H1 (cell line): ENCODE measurements around the gene TMPRSS11B. TPM values are rescaled to one million over a fixed set of nuclear protein-coding genes. Genes with fewer than 3 reads are reported as not detected.

Experiments
- CTCF ChIA-PET: fragments of 300-600 bp; sonication (Branson Sonifier 250); formaldehyde crosslinking; loops from one replicate; lab custom pipeline; 2021; ENCODE audit not compliant: partially characterized antibody; lab: Charles Lee
- POLR2A ChIA-PET: fragments of 300-600 bp; sonication (Branson Sonifier 250); formaldehyde crosslinking; loops from one replicate; lab custom pipeline; 2021; ENCODE audit warnings: inconsistent platforms; ENCODE audit not compliant: partially characterized antibody; lab: Charles Lee
- DNase-seq, 2 experiments: peaks; one replicate each; pipeline versions ENCODE4 v3.0.0 to v3.0.0-alpha.2; 2010 to 2022; ENCODE audit warnings: low spot score in 2 of 2, low read depth in 1 of 2, mixed read lengths in 1 of 2
- FAIRE-seq: peaks from 2 replicates; lab custom pipeline; 2011; peaks lifted over from hg19 to GRCh38; lab: Jason Lieb, UNC
- H2AFZ ChIP-seq: 2 replicates; pipeline ENCODE4 v1.8.1; 2012; ENCODE audit warnings: low read length, inconsistent platforms
- H2AK5ac ChIP-seq: 2 replicates; pipeline ENCODE4 v1.6.1; 2013; ENCODE audit warnings: low read depth, low read length
- H2BK120ac ChIP-seq: replicated peaks from 2 replicates; pipeline ENCODE3; 2013; ENCODE audit warnings: low read depth, low read length, inconsistent platforms
- H2BK12ac ChIP-seq: 2 replicates; pipeline ENCODE4 v1.6.1; 2013; ENCODE audit warnings: low read depth, low read length
- H2BK15ac ChIP-seq: 2 replicates; pipeline ENCODE4 v1.6.1; 2013; ENCODE audit warnings: low read length
- H2BK20ac ChIP-seq: 2 replicates; pipeline ENCODE4 v1.6.1; 2013; ENCODE audit warnings: low read length
- H2BK5ac ChIP-seq: 2 replicates; pipeline ENCODE4 v1.6.1; 2013; ENCODE audit warnings: low read depth, low read length
- H3K14ac ChIP-seq: 2 replicates; pipeline ENCODE4 v1.6.1; 2013; ENCODE audit warnings: inconsistent platforms; ENCODE audit not compliant: insufficient read length
- H3K18ac ChIP-seq: 2 replicates; pipeline ENCODE4 v1.6.1; 2013; ENCODE audit warnings: low read length; ENCODE audit errors: extremely low read depth
- H3K23ac ChIP-seq: 2 replicates; pipeline ENCODE4 v1.6.1; 2013; ENCODE audit warnings: inconsistent platforms; ENCODE audit not compliant: insufficient read length
- H3K23me2 ChIP-seq: 2 replicates; pipeline ENCODE4 v1.6.1; 2013; ENCODE audit warnings: low read depth, low read length
- H3K27ac ChIP-seq: 2 replicates; pipeline ENCODE4 v1.6.1; 2011; ENCODE audit warnings: low read depth, low read length, inconsistent platforms
- H3K27me3 ChIP-seq, 4 experiments: replicated peaks in 1 of 4; 1 replicate in 1 of 4; 2 replicates in 3 of 4; pipeline versions ENCODE4 v1.6.1 to v1.8.1; 2011 to 2013; ENCODE audit warnings: low read length in 3 of 4, mild to moderate bottlenecking in 3 of 4, inconsistent platforms in 2 of 4, mixed read lengths in 2 of 4, moderate library complexity in 1 of 4; ENCODE audit not compliant: control insufficient read depth in 3 of 4, insufficient read depth in 3 of 4; ENCODE audit errors: extremely low read depth in 1 of 4
- H3K36me3 ChIP-seq, 4 experiments: 2 replicates each; pipeline versions ENCODE4 v1.6.1 to v1.8.1; 2011 to 2013; ENCODE audit warnings: mild to moderate bottlenecking in 4 of 4, low read length in 3 of 4, moderate library complexity in 2 of 4, control low read depth in 1 of 4, inconsistent platforms in 1 of 4; ENCODE audit not compliant: insufficient read depth in 4 of 4, control insufficient read depth in 2 of 4
- H3K4ac ChIP-seq: replicated peaks from 2 replicates; pipeline ENCODE3; 2013; ENCODE audit warnings: low read length, low read depth, mixed read lengths, inconsistent platforms; ENCODE audit not compliant: insufficient read length
- H3K4me1 ChIP-seq, 4 experiments: replicated peaks in 1 of 4; 1 replicate in 1 of 4; 2 replicates in 3 of 4; pipeline versions ENCODE4 v1.6.1 to v1.8.1; 2011 to 2013; ENCODE audit warnings: low read length in 3 of 4, inconsistent platforms in 2 of 4, mixed read lengths in 1 of 4; ENCODE audit not compliant: insufficient read depth in 4 of 4, control insufficient read depth in 3 of 4
- H3K4me2 ChIP-seq, 2 experiments: 2 replicates each; pipeline versions ENCODE4 v1.6.1 to v1.8.1; 2011 to 2013; ENCODE audit warnings: low read depth in 2 of 2, low read length in 2 of 2, control low read depth in 1 of 2, inconsistent platforms in 1 of 2, mild to moderate bottlenecking in 1 of 2; ENCODE audit not compliant: insufficient read depth in 1 of 2
- H3K4me3 ChIP-seq, 4 experiments: fragments of 200-600, 300-600 bp in 1 of 4; sonication (generic), shearing (Covaris generic), sonication (Bioruptor Twin) in 1 of 4; 2 replicates each; pipeline versions ENCODE4 v1.5.1 to v1.8.1; 2011 to 2016; ENCODE audit warnings: low read length in 4 of 4, low read depth in 3 of 4, control low read depth in 2 of 4, inconsistent platforms in 2 of 4, mild to moderate bottlenecking in 2 of 4, mixed read lengths in 1 of 4, moderate library complexity in 1 of 4; ENCODE audit not compliant: insufficient read depth in 2 of 4; ENCODE audit errors: extremely low read depth in 1 of 4
- H3K56ac ChIP-seq: replicated peaks from 2 replicates; pipeline ENCODE3; 2013; ENCODE audit warnings: low read depth, mild to moderate bottlenecking, mixed read lengths, low read length, inconsistent platforms; ENCODE audit not compliant: insufficient read length
- H3K79me1 ChIP-seq: 2 replicates; pipeline ENCODE4 v1.6.1; 2013; ENCODE audit warnings: low read depth, low read length, control low read depth
- H3K79me2 ChIP-seq, 2 experiments: 2 replicates each; pipeline versions ENCODE4 v1.6.1 to v1.8.1; 2012 to 2013; ENCODE audit warnings: low read length in 2 of 2, mild to moderate bottlenecking in 2 of 2, inconsistent platforms in 1 of 2; ENCODE audit not compliant: insufficient read depth in 2 of 2, control insufficient read depth in 1 of 2
- H3K9ac ChIP-seq, 4 experiments: replicated peaks in 1 of 4; 1 replicate in 1 of 4; 2 replicates in 3 of 4; pipeline versions ENCODE4 v1.6.1 to v1.8.1; 2011 to 2013; ENCODE audit warnings: low read depth in 3 of 4, low read length in 3 of 4, control low read depth in 2 of 4, mild to moderate bottlenecking in 2 of 4, moderate library complexity in 2 of 4, inconsistent platforms in 1 of 4; ENCODE audit errors: extremely low read depth in 1 of 4
- H3K9me3 ChIP-seq, 2 experiments: 2 replicates each; pipeline versions ENCODE4 v1.6.1 to v1.8.1; 2012 to 2013; ENCODE audit warnings: mild to moderate bottlenecking in 2 of 2, moderate library complexity in 2 of 2, control low read depth in 1 of 2, inconsistent platforms in 1 of 2, low read depth in 1 of 2, low read length in 1 of 2, mixed read lengths in 1 of 2; ENCODE audit not compliant: insufficient read depth in 2 of 2
- H4K20me1 ChIP-seq, 2 experiments: replicated peaks in 1 of 2; 2 replicates each; pipeline versions ENCODE3 to v1.8.1; 2011 to 2013; ENCODE audit warnings: inconsistent platforms in 2 of 2, low read length in 2 of 2, mild to moderate bottlenecking in 1 of 2; ENCODE audit not compliant: insufficient read depth in 2 of 2, control insufficient read depth in 1 of 2
- H4K5ac ChIP-seq: 2 replicates; pipeline ENCODE4 v1.6.1; 2013; ENCODE audit warnings: low read length, low read depth, mixed read lengths, inconsistent platforms; ENCODE audit not compliant: insufficient read length
- H4K8ac ChIP-seq: 2 replicates; pipeline ENCODE4 v1.8.0; 2013; ENCODE audit warnings: mild to moderate bottlenecking, moderate library complexity, low read length, inconsistent platforms; ENCODE audit not compliant: insufficient read depth; ENCODE audit errors: extremely low read depth
- H4K91ac ChIP-seq: replicated peaks from 2 replicates; pipeline ENCODE3; 2013; ENCODE audit warnings: low read length, mixed read lengths, inconsistent platforms; ENCODE audit not compliant: insufficient read length
- ASH2L ChIP-seq: fragments of 200-600, 300-600 bp; sonication (generic); IDR thresholded peaks from one replicate; pipeline ENCODE4 v1.7.1; 2017; ENCODE audit warnings: low read length
- BACH1 ChIP-seq: IDR thresholded peaks from 2 replicates; pipeline ENCODE4 v1.6.1; 2012; ENCODE audit warnings: low read length, improper control_type of control experiment
- BRCA1 ChIP-seq: IDR thresholded peaks from 2 replicates; pipeline ENCODE4 v1.6.1; 2012; ENCODE audit warnings: low read depth, low read length, improper control_type of control experiment
- CEBPB ChIP-seq: IDR thresholded peaks from 2 replicates; pipeline ENCODE4 v1.6.1; 2012; ENCODE audit warnings: low read depth, low read length
- CHD2 ChIP-seq: IDR thresholded peaks from 2 replicates; pipeline ENCODE4 v1.6.1; 2012; ENCODE audit warnings: low read length, improper control_type of control experiment
- CREB1 ChIP-seq: IDR thresholded peaks from 2 replicates; pipeline ENCODE4 v1.6.1; 2012; ENCODE audit warnings: inconsistent platforms
- FOSL1 ChIP-seq: IDR thresholded peaks from 2 replicates; pipeline ENCODE4 v1.6.1; 2011; ENCODE audit warnings: mild to moderate bottlenecking, low read depth, low read length, moderate library complexity; ENCODE audit not compliant: insufficient read depth
- KDM1A ChIP-seq: fragments of 200-600, 300-600 bp; sonication (generic); IDR thresholded peaks from 2 replicates; pipeline ENCODE4 v1.7.1; 2016; ENCODE audit warnings: mild to moderate bottlenecking, low read length, borderline replicate concordance
- PHF8 ChIP-seq: fragments of 200-600 bp; sonication (generic); conservative IDR thresholded peaks from 2 replicates; pipeline ENCODE4 v1.7.1; 2012; ENCODE audit warnings: low read depth, mild to moderate bottlenecking, inconsistent platforms, low read length, moderate library complexity
- POLR2AphosphoS5 ChIP-seq: IDR thresholded peaks from 2 replicates; pipeline ENCODE4 v1.6.1; 2011; ENCODE audit warnings: low read depth, low read length
- RNF2 ChIP-seq: fragments of 200-900, 300-1000 bp; sonication (generic); IDR thresholded peaks from 2 replicates; pipeline ENCODE4 v1.7.1; 2016; ENCODE audit warnings: borderline replicate concordance, low read depth, mild to moderate bottlenecking, antibody characterized with exemption, low read length; ENCODE audit not compliant: poor library complexity, severe bottlenecking; ENCODE audit errors: missing control alignments
- SAP30 ChIP-seq: fragments of 300-600 bp; sonication (generic); IDR thresholded peaks from 2 replicates; pipeline ENCODE4 v1.7.1; 2012; ENCODE audit warnings: low read length, moderate library complexity, mild to moderate bottlenecking, inconsistent platforms; ENCODE audit not compliant: insufficient read depth, insufficient replicate concordance
- SP4 ChIP-seq: IDR thresholded peaks from 2 replicates; pipeline ENCODE4 v1.6.1; 2012; ENCODE audit warnings: low read length, inconsistent platforms
- WGBS, 2 experiments: shearing (Covaris generic) in 1 of 2; methylation state at CpG; one replicate each; pipeline versions ENCODE4 v1.1.6 to v1.1.7; 2013 to 2015; ENCODE audit warnings: low lambda C conversion rate in 2 of 2, mixed read lengths in 2 of 2, inconsistent platforms in 1 of 2, low coverage in 1 of 2, missing lambda C conversion rate in 1 of 2; ENCODE audit not compliant: insufficient replicate concordance in 2 of 2, insufficient coverage in 1 of 2, insufficient read length in 1 of 2; ENCODE audit errors: extremely low coverage in 1 of 2, missing lambda C conversion rate in 1 of 2; 5-methylcytosine and 5-hydroxymethylcytosine counted together
- polyA plus RNA-seq, 7 experiments: library from polyadenylated mRNA; depleted of rRNA in 3 of 7; stranded (reverse) in 5 of 7; unstranded in 2 of 7; fragments of >200 nt in 5 of 7; fragments of 200-250 nt in 2 of 7; gene quantifications; 1 replicate in 5 of 7; 2 replicates in 1 of 7; 4 replicates in 1 of 7; pipeline versions ENCODE4 v1.2.1 to v1.2.3, GENCODE V29; 2011 to 2013; ENCODE audit warnings: missing spikeins in 2 of 7, mixed read lengths in 2 of 7
- total RNA-seq: library from RNA; stranded (reverse); fragmentation: NEBNext Ultra II Directional; extraction: Animal tissue kit (Norgen Biotek cat#: 25700); gene quantifications from 2 replicates; pipeline ENCODE4 v1.2.1, GENCODE V29; 2021
- TF ChIP-seq, protein P1 (sequence below): IDR thresholded peaks from 2 replicates; pipeline ENCODE4 v1.6.1; 2012; ENCODE audit warnings: low read length, inconsistent platforms

TMPRSS11B gene
- total and polyA plus RNA-seq, 2 of the 8 experiments (the other 6 are each of a cell fraction or from before 2014, with no cell fraction given), result not detected

- Histone ChIP-seq H3K36me3 (no peaks in the 10 kb centered on the region), H3K9me3 (no peaks in the 10 kb centered on the region)
- FAIRE-seq, result no peak
Observed at GRCh38 chr4:68256284-68256683, 10.8 kb upstream of the TMPRSS11B start.

More at GRCh38 chr4:68256284-68256683, 10.8 kb upstream of the TMPRSS11B start:
- Histone ChIP-seq H3K27ac (no peak overlapping the region), H2BK12ac (no peak overlapping the region), H3K4me2 (no peak overlapping the region), H3K27me3 (no peaks in the 10 kb centered on the region; a peak in 1 of 7 replicates), H3K23me2 (no peaks in the 10 kb centered on the region), H4K5ac (no peak overlapping the region), H3K4ac (no peak overlapping the region), H3K14ac (no peak overlapping the region), H4K8ac (no peak overlapping the region), H4K20me1 (no peaks in the 10 kb centered on the region), H3K4me1 (no peaks in the 10 kb centered on the region), H3K18ac (no peak overlapping the region), H2AK5ac (no peak overlapping the region), H2BK120ac (no peak overlapping the region), H3K79me2 (no peaks in the 10 kb centered on the region), H2BK15ac (no peak overlapping the region), H2BK20ac (no peak overlapping the region), H3K79me1 (no peaks in the 10 kb centered on the region), H3K56ac (no peak overlapping the region), H3K4me3 (no peak overlapping the region), H2AFZ (no peak overlapping the region), H2BK5ac (no peak overlapping the region), H4K91ac (no peak overlapping the region), H3K9ac (no peak overlapping the region)
- WGBS, 2 experiments, result 87% methylated on average over 3 of the region's 3 CpGs; no CpG with 5 or more reads in 1 of the 2 experiments
- DNase-seq, result no peak
- ChIA-PET POLR2A (no interaction called here), CTCF (interaction anchor here (0.9 to 2.6 kb wide), 4 partner anchors 12 to 119 kb away, joined by 3 to 13 read pairs (median 4); no protein-coding TSS in a partner anchor)
- TF ChIP-seq PHF8 (no peak), ASH2L (no peak), CEBPB (no peak), SAP30 (no peak), BRCA1 (no peak), BACH1 (no peak), FOSL1 (no peak), CHD2 (no peak), SP4 (no peak), CREB1 (no peak), KDM1A (no peak), RNF2 (no peak), POLR2AphosphoS5 (no peak)
- TF ChIP-seq, protein P1, sequence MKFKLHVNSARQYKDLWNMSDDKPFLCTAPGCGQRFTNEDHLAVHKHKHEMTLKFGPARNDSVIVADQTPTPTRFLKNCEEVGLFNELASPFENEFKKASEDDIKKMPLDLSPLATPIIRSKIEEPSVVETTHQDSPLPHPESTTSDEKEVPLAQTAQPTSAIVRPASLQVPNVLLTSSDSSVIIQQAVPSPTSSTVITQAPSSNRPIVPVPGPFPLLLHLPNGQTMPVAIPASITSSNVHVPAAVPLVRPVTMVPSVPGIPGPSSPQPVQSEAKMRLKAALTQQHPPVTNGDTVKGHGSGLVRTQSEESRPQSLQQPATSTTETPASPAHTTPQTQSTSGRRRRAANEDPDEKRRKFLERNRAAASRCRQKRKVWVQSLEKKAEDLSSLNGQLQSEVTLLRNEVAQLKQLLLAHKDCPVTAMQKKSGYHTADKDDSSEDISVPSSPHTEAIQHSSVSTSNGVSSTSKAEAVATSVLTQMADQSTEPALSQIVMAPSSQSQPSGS, result no peak
- TF ChIP-seq, all 59 proteins: peak for 0
- no peak overlapping the region for H3K23ac ChIP-seq
